SK-N-MC (cell line): ENCODE measurements around the gene MEIKIN.

Experiments used
- EZH2 ChIP-seq: fragments of 200-600 bp; sonication (generic); IDR thresholded peaks from one replicate; pipeline ENCODE4 v1.6.1; 2017; ENCODE audit warnings: antibody characterized with exemption
- FOXP2 ChIP-seq: optimal IDR thresholded peaks from 2 replicates; pipeline ENCODE3; 2011; ENCODE audit warnings: mild to moderate bottlenecking, moderate library complexity; ENCODE audit not compliant: insufficient read depth; ENCODE audit errors: extremely low read length, control extremely low read depth
- POLR2AphosphoS5 ChIP-seq: IDR thresholded peaks from 2 replicates; pipeline ENCODE4 v1.6.1; 2012; ENCODE audit warnings: mild to moderate bottlenecking, low read depth, low read length, borderline replicate concordance

- TF ChIP-seq EZH2 (no peak), POLR2AphosphoS5 (no peak), FOXP2 (no peak)
These were observed 155.7 kb downstream of the MEIKIN start for GRCh38 chr5:131789765-131790164.
